Measurements from ENCODE around the gene UBR3.

- TF ChIP-seq CTCF (conservative IDR thresholded peaks at IDR 0.05; ENCODE audit: low read length) (no peak), EZH2phosphoT487 (IDR thresholded peaks at IDR 0.05; ENCODE audit: borderline replicate concordance) (no peak)
These were observed 192.0 kb downstream of the UBR3 start for GRCh38 chr2:170019060-170019805.

Data from Loucy (cell line).